SU-DHL-6 (cell line): ENCODE data around the gene TAF11L8.
"Not testable (repeated sequence)": the region's sequence is repeated elsewhere in the genome, so short reads cannot be mapped to it uniquely, and the experiment has no call there.

Source experiments
- H2AFZ ChIP-seq: fragments of 200-600 bp; sonication (generic); 2 replicates; pipeline ENCODE4 v1.6.1; 2014; ENCODE audit warnings: low read depth, mild to moderate bottlenecking, moderate library complexity, mixed read lengths, antibody characterized with exemption, low read length; ENCODE audit not compliant: severe bottlenecking
- H3F3A ChIP-seq: fragments of 200-600 bp; shearing (Covaris generic); 2 replicates; pipeline ENCODE4 v1.6.0; 2016; ENCODE audit warnings: antibody characterized with exemption, mild to moderate bottlenecking; ENCODE audit not compliant: insufficient read depth
- H3K27ac ChIP-seq: fragments of 200-600 bp; sonication (generic); 2 replicates; pipeline ENCODE4 v1.5.1; 2016; ENCODE audit warnings: low read depth, mild to moderate bottlenecking, low read length, moderate library complexity, mixed read lengths
- H3K27me3 ChIP-seq: fragments of 200-600 bp; sonication (generic), shearing (Covaris generic); 2 replicates; pipeline ENCODE4 v1.6.0; 2014; ENCODE audit warnings: mild to moderate bottlenecking, low read length
- H3K36me3 ChIP-seq: fragments of 200-600 bp; sonication (generic); 2 replicates; pipeline ENCODE4 v1.6.1; 2014; ENCODE audit warnings: mild to moderate bottlenecking, low read length, mixed read lengths
- H3K4me2 ChIP-seq: fragments of 300-600, 200-600 bp; shearing (Covaris generic), sonication (generic); 2 replicates; pipeline ENCODE4 v1.6.0; 2014; ENCODE audit warnings: low read length, low read depth, mild to moderate bottlenecking; ENCODE audit not compliant: poor library complexity, severe bottlenecking
- H3K4me3 ChIP-seq: fragments of 200-600 bp; sonication (generic); 2 replicates; pipeline ENCODE4 v1.5.1; 2014; ENCODE audit warnings: antibody characterized with exemption, low read length, mild to moderate bottlenecking, mixed read lengths; ENCODE audit not compliant: insufficient read depth, poor library complexity, severe bottlenecking
- H3K79me2 ChIP-seq: fragments of 200-600 bp; sonication (generic); 2 replicates; pipeline ENCODE4 v1.6.1; 2014; ENCODE audit warnings: mild to moderate bottlenecking, low read length, moderate library complexity; ENCODE audit not compliant: insufficient read depth
- H3K9ac ChIP-seq: fragments of 200-600 bp; sonication (generic); 2 replicates; pipeline ENCODE4 v1.7.0; 2014; ENCODE audit warnings: mild to moderate bottlenecking, low read length
- H3K9me2 ChIP-seq: fragments of 200-600 bp; sonication (generic); replicated peaks from 2 replicates; pipeline ENCODE4 v1.6.1; 2014; ENCODE audit warnings: low read length; ENCODE audit not compliant: insufficient read depth
- H3K9me3 ChIP-seq: fragments of 200-600 bp; sonication (generic); 2 replicates; pipeline ENCODE4 v1.6.1; 2014; ENCODE audit warnings: low read length, mixed read lengths; ENCODE audit not compliant: insufficient read depth
- H4K20me1 ChIP-seq: fragments of 200-600 bp; sonication (generic); 2 replicates; pipeline ENCODE4 v1.6.1; 2014; ENCODE audit warnings: low read depth, mild to moderate bottlenecking, antibody characterized with exemption, low read length, moderate library complexity, mixed read lengths
- CTCF ChIP-seq: fragments of 200-600 bp; sonication (generic); IDR thresholded peaks from one replicate; pipeline ENCODE4 v1.5.1; 2017; ENCODE audit warnings: antibody characterized with exemption, mild to moderate bottlenecking, low read length, moderate library complexity; ENCODE audit not compliant: insufficient read depth, poor library complexity, severe bottlenecking
- EZH2phosphoT487 ChIP-seq: fragments of 200-600 bp; sonication (generic), shearing (Covaris generic); conservative IDR thresholded peaks from 2 replicates; pipeline ENCODE4 v1.6.1; 2018; ENCODE audit warnings: mild to moderate bottlenecking, antibody characterized with exemption, low read length, moderate library complexity, mixed read lengths

Gene TAF11L8

GRCh38 chr5:17590860-17591259 lies at the start of gene TAF11L8:
Gene TAF11L8, minus strand, starts transcription at chr5:17590960.
- H3F3A ChIP-seq, H2AFZ ChIP-seq, H3K4me3 ChIP-seq, H3K4me2 ChIP-seq, H3K27ac ChIP-seq, H3K79me2 ChIP-seq, H3K27me3 ChIP-seq, H3K9me2 ChIP-seq, H4K20me1 ChIP-seq, H3K9me3 ChIP-seq, H3K9ac ChIP-seq, H3K36me3 ChIP-seq: not testable (repeated sequence)

GRCh38 chr5:17634160-17634559 lies 43.4 kb upstream of the TAF11L8 start, which contains the start of gene TAF11L14:
Gene TAF11L14, plus strand, starts transcription at chr5:17634460.
- Histone ChIP-seq H3K27me3 (no peaks in the 10 kb centered on the region), H3K79me2 (no peaks in the 10 kb centered on the region), H3K9me2 (no peaks in the 10 kb centered on the region), H3K9me3 (no peaks in the 10 kb centered on the region), H3K27ac (no peak within 1 kb of the TSS), H2AFZ (no peak within 1 kb of the TSS), H4K20me1 (no peaks in the 10 kb centered on the region), H3K9ac (no peak within 1 kb of the TSS), H3K4me3 (no peak within 1 kb of the TSS), H3F3A (no peaks in the 10 kb centered on the region), H3K36me3 (no peaks in the 10 kb centered on the region), H3K4me2 (no peak within 1 kb of the TSS)
- TF ChIP-seq EZH2phosphoT487, result no peak
- no peak for TF ChIP-seq CTCF

- not testable (repeated sequence) for H2AFZ ChIP-seq, H3K27me3 ChIP-seq, H3K4me2 ChIP-seq, H3K79me2 ChIP-seq, H3K27ac ChIP-seq, H3K4me3 ChIP-seq, H3K9me3 ChIP-seq, H3K9ac ChIP-seq, H4K20me1 ChIP-seq, H3K9me2 ChIP-seq, H3F3A ChIP-seq, H3K36me3 ChIP-seq
Observed at GRCh38 chr5:17631788-17632187, 41.0 kb upstream of the TAF11L8 start, which contains the start of gene TAF11L13. Gene TAF11L13, plus strand, starts transcription at chr5:17632088.

GRCh38 chr5:17625686-17626085 lies 34.9 kb upstream of the TAF11L8 start:
- Histone ChIP-seq H4K20me1 (no peaks in the 10 kb centered on the region), H3K9me3 (no peaks in the 10 kb centered on the region), H3K27ac (no peak overlapping the region), H3K4me3 (no peak overlapping the region), H3K9ac (no peak overlapping the region), H3K27me3 (no peaks in the 10 kb centered on the region), H2AFZ (no peak overlapping the region), H3K79me2 (no peaks in the 10 kb centered on the region), H3F3A (no peaks in the 10 kb centered on the region), H3K36me3 (no peaks in the 10 kb centered on the region), H3K9me2 (no peaks in the 10 kb centered on the region), H3K4me2 (no peak overlapping the region)
- no peak for TF ChIP-seq CTCF
- no peak for TF ChIP-seq EZH2phosphoT487
